ENCODE results near the gene ANKRD42.

- TF ChIP-seq, protein P1, sequence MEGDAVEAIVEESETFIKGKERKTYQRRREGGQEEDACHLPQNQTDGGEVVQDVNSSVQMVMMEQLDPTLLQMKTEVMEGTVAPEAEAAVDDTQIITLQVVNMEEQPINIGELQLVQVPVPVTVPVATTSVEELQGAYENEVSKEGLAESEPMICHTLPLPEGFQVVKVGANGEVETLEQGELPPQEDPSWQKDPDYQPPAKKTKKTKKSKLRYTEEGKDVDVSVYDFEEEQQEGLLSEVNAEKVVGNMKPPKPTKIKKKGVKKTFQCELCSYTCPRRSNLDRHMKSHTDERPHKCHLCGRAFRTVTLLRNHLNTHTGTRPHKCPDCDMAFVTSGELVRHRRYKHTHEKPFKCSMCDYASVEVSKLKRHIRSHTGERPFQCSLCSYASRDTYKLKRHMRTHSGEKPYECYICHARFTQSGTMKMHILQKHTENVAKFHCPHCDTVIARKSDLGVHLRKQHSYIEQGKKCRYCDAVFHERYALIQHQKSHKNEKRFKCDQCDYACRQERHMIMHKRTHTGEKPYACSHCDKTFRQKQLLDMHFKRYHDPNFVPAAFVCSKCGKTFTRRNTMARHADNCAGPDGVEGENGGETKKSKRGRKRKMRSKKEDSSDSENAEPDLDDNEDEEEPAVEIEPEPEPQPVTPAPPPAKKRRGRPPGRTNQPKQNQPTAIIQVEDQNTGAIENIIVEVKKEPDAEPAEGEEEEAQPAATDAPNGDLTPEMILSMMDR (conservative IDR thresholded peaks at IDR 0.05; ENCODE audit: low read depth, low read length): no peak
- no peak for TF ChIP-seq EZH2 (IDR thresholded peaks at IDR 0.05; ENCODE audit: borderline replicate concordance, low read depth, low read length, poor library complexity, severe bottlenecking)
These were observed at the start of gene ANKRD42 for GRCh38 chr11:83193315-83194280.

All from A673 (cell line).